Tibial nerve (tissue), 4 donors: ENCODE results near the gene TMEM205. TPM values are rescaled to one million over a fixed set of nuclear protein-coding genes. Genes with fewer than 3 reads are reported as not detected.
A peak's percentile ranks its signal among the peaks of the same experiment; 100 is the strongest.
"Not testable (repeated sequence)": the region's sequence is repeated elsewhere in the genome, so short reads cannot be mapped to it uniquely, and the experiment has no call there.

Experiments
- DNase-seq, 2 donors: peaks; one replicate each; pipeline ENCODE4 v3.0.0-alpha.2; 2019; ENCODE audit warnings: low spot score in 2 of 2
- H3K27ac ChIP-seq, 4 donors: fragments of 200-600 bp; sonication (generic) in 3 of 4; one replicate each; pipeline ENCODE4 v1.5.1; 2017 to 2019; ENCODE audit warnings: mild to moderate bottlenecking in 1 of 4
- H3K27me3 ChIP-seq, 2 donors: fragments of 200-600 bp; sonication (generic) in 1 of 2; one replicate each; pipeline versions ENCODE4 v1.5.1 to v1.6.0; 2017 to 2019
- H3K36me3 ChIP-seq, 3 donors: fragments of 200-600 bp; sonication (generic); one replicate each; pipeline ENCODE4 v1.5.1; 2018 to 2019
- H3K4me1 ChIP-seq, 4 donors: fragments of 200-600 bp; sonication (generic) in 3 of 4; one replicate each; pipeline ENCODE4 v1.5.1; 2017 to 2019
- H3K4me3 ChIP-seq, 4 donors: fragments of 200-600 bp; sonication (generic) in 3 of 4; one replicate each; pipeline ENCODE4 v1.5.1; 2017 to 2019; ENCODE audit warnings: mild to moderate bottlenecking in 1 of 4, moderate library complexity in 1 of 4
- H3K9me3 ChIP-seq, 4 donors: fragments of 200-600 bp; sonication (generic) in 3 of 4; one replicate each; pipeline ENCODE4 v1.5.1; 2017 to 2019
- CTCF ChIP-seq, 5 experiments: fragments of 200-600 bp in 3 of 5; fragments of 450-650 bp in 2 of 5; sonication (generic) in 3 of 5; IDR thresholded peaks; one replicate each; pipeline ENCODE4 v1.5.1; 2016 to 2019; ENCODE audit warnings: antibody characterized with exemption in 5 of 5, mild to moderate bottlenecking in 3 of 5, moderate library complexity in 2 of 5
- EP300 ChIP-seq, 2 donors: sonication (generic); formaldehyde crosslinking; IDR thresholded peaks; one replicate each; pipeline ENCODE4 v1.6.1; 2017; ENCODE audit warnings: antibody characterized with exemption in 2 of 2, mild to moderate bottlenecking in 1 of 2
- POLR2A ChIP-seq, 2 donors: fragments of 450-650 bp; IDR thresholded peaks; one replicate each; pipeline ENCODE4 v1.6.1; 2017; ENCODE audit warnings: antibody characterized with exemption in 2 of 2, mild to moderate bottlenecking in 2 of 2, moderate library complexity in 2 of 2
- WGBS, 2 donors: methylation state at CpG; one replicate each; pipeline ENCODE4 v1.1.5; 2018; 5-methylcytosine and 5-hydroxymethylcytosine counted together
- total RNA-seq, 4 donors: library from RNA; depleted of rRNA; stranded (reverse); fragments of >200 nt; gene quantifications; one replicate each; pipeline ENCODE4 v1.1.0, GENCODE V29; 2016

The TMEM205 gene
- total RNA-seq, 4 donors from 2014 or later, result 145 to 238 (median 189) TPM

DNA sequence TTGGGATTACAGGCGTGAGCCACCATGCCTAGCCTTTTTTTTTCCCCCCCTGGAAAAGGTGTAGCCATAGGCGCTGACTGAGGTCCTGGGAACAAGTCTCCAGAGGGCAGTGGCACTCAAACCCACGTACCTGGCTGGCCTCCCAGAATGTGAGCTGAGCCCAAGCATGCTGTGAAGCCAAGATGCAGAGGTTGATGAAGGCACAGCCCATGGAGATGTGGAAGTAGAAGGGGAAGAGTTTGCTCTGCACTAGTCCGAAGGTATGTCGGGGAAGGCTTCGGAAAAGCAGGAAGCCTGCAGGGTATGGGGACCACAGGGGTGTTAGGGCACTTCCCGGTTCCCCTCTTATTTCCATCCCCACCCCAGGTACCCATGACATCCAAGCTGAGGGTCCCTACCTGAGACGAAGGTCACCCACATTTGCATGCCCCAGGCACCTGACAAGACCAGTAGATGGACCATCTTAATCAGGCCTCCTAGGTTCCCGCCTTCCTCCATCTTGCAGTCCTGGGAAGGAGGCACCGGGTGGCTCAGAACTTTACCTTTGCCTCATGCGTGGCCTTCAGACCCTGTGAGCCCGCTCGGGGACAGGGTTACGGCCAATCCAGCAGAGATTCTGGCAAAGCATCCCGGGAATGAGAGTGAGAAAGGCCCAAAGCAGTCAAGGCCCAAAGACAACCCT lies 805 bp downstream of the TMEM205 start:
- Histone ChIP-seq H3K9me3 (peaks cover 0 to 11% (median 0%) of the 10 kb centered on the region in 4 donors), H3K36me3 (peaks cover 0 to 32% (median 0%) of the 10 kb centered on the region in 3 donors), H3K4me1 (peaks cover 0 to 35% (median 23%) of the 10 kb centered on the region in 4 donors), H3K27ac (peak overlapping the region; percentile 81 to 96 (median 86)), H3K27me3 (no peaks in the 10 kb centered on the region), H3K4me3 (peak overlapping the region; percentile 50 to 79 (median 62))
- no peak for DNase-seq
- WGBS, 2 donors, result 43 to 57% methylated on average over 13 to 15 of the region's 15 CpGs
- no peak for TF ChIP-seq EP300 (IDR thresholded peaks at IDR 0.05)
- TF ChIP-seq POLR2A (IDR thresholded peaks at IDR 0.05), result no peak
- no peak for TF ChIP-seq CTCF (IDR thresholded peaks at IDR 0.05)

DNA sequence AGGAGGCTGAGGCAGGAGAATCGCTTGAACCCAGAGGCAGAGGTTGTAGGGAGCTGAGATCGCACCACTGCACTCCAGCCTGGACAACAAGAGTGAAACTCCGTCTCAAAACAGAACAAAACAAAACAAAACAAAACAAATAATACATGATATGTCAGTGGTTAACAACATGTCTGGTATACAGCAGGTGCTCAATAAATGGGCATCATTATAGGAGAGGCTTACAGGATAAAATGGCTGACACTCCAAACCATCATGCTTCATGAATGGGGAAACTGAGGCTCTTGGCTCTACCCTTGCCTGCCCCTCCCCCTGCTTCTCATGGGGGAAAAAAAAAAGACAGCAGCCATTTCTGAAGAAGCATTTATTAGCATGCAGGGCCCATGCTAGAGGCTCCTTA lies 3.6 kb downstream of the TMEM205 start:
- peaks cover 0 to 17% (median 0%) of the 10 kb centered on the region in 3 donors for H3K36me3 ChIP-seq
- no peaks in the 10 kb centered on the region for H3K9me3 ChIP-seq
- no peak overlapping the region for H3K4me3 ChIP-seq
- H3K4me1 ChIP-seq, result peaks cover 0 to 60% (median 30%) of the 10 kb centered on the region in 4 donors
- no peak overlapping the region for H3K27ac ChIP-seq
- no peak for DNase-seq
- no peak for TF ChIP-seq EP300 (IDR thresholded peaks at IDR 0.05)
- no peak for TF ChIP-seq POLR2A (IDR thresholded peaks at IDR 0.05)
- TF ChIP-seq CTCF (IDR thresholded peaks at IDR 0.05), result no peak
- WGBS, 2 donors, result 84 to 87% methylated on average over 3 of the region's 3 CpGs
- no peaks in the 10 kb centered on the region for H3K27me3 ChIP-seq

DNA sequence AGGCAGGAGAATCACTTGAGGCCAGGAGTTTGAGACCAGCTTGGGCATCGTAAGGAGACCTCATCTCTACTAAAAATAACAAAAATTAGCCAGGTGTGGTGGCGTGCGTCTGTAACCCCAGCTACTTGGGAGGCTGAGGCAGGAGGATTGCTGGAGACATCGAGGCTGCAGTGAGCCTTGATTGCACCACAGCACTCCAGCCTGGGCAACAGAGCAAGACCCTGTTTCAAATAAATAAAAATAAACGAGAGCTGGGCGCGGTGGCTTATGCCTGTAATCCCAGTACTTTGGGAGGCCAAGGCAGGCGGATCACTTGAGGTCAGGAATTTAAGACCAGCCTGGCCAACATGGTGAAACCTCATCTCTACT lies 6.0 kb downstream of the TMEM205 start:
- H3K27me3 ChIP-seq, DNase-seq, H3K9me3 ChIP-seq: not testable (repeated sequence)
- peaks cover 0 to 41% (median 1%) of the 10 kb centered on the region in 3 donors for H3K36me3 ChIP-seq
- peaks cover 0 to 46% (median 21%) of the 10 kb centered on the region in 4 donors for H3K4me1 ChIP-seq
- 86 to 89% methylated on average over 8 of the region's 8 CpGs for WGBS, 2 donors
- peak overlapping the region in 3 of 4 donors; percentile 86 to 92 (median 90) for H3K27ac ChIP-seq
- peak overlapping the region; percentile 57 to 84 (median 82) for H3K4me3 ChIP-seq

DNA sequence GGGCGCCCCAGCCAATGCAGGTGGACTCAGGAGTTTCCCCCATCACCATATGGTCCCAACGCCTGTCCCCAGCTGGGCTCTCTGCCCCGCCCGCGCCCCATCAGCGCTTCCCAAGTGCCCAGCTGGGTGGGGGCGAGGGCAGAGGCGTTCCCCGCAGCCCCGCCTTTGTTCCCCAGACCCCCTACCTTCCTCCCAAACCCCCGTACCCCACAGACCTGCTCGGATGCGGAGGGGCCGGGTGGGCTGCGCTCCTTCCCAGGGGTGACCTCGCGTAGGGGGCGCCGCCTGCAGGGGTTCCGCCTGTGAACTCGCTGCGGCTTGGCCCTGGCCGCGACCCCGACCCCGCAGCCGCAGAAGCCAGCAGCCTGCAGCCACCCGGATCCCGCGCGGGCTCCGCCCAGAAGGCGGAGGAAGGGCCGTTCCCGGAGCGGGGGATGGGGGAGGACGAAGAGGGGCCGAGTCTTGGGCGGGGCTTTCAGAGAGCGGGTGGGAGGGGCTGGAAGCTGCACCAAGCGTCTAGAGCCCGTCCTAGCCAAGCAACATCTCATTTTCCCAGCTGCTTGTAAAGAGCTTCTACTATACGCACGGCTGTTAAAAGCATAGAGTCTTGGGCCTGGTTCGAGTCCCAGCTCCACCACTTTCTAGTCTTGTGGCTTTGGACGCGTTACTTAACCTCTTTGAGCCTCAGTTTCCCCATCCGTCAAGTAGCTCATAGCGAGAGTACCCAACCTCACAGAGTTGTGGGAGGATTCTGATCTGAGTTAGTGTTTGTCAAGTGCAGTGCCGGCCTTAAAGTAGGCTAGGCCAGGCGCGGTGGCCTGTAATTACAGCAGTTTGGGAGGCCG lies 6.6 kb downstream of the TMEM205 start, which contains the start of gene RAB3D:
Gene RAB3D, minus strand, starts transcription at position 404 of the 845 bp plus-strand sequence. CDS start 2,258 bp downstream, outside the sequence.
- peaks cover 0 to 47% (median 4%) of the 10 kb centered on the region in 3 donors for H3K36me3 ChIP-seq

More for the DNA sequence above, 6.6 kb downstream of the TMEM205 start, which contains the start of gene RAB3D:
- DNase-seq, result peak; percentile 85 to 90
- 6 to 7% methylated on average over 30 to 50 of the region's 53 CpGs for WGBS, 2 donors
- no peaks in the 10 kb centered on the region for H3K27me3 ChIP-seq
- TF ChIP-seq EP300 (IDR thresholded peaks at IDR 0.05), result peak; percentile 39 to 81
- TF ChIP-seq CTCF (IDR thresholded peaks at IDR 0.05), result no peak
- peak; percentile 27 to 71 for TF ChIP-seq POLR2A (IDR thresholded peaks at IDR 0.05)
- no peaks in the 10 kb centered on the region for H3K9me3 ChIP-seq
- H3K4me3 ChIP-seq, result peak within 1 kb of the TSS; percentile 57 to 84 (median 82)
- peaks cover 0 to 40% (median 15%) of the 10 kb centered on the region in 4 donors for H3K4me1 ChIP-seq
- H3K27ac ChIP-seq, result peak within 1 kb of the TSS; percentile 49 to 92 (median 88)
